ENCODE measurements around the gene TEX261. TPM values are rescaled to one million over a fixed set of nuclear protein-coding genes. Genes with fewer than 3 reads are reported as not detected.

Gene TEX261
- total and polyA plus RNA-seq, 2 of the 8 experiments (the other 6 are each of a cell fraction or from before 2014, with no cell fraction given): 25.2 to 30.1 TPM

- Histone ChIP-seq H3K79me1 (ENCODE audit: low read depth, low read length) (peaks cover 13% of the 10 kb centered on the region), H4K5ac (ENCODE audit: insufficient read length, low read depth, low read length) (no peak overlapping the region), H3K4ac (replicated peaks; ENCODE audit: insufficient read length, low read depth, low read length) (peak overlapping the region; percentile 69), H2BK20ac (ENCODE audit: low read length) (no peak overlapping the region), H2BK15ac (ENCODE audit: low read length) (no peak overlapping the region), H2AFZ (ENCODE audit: low read length) (no peak overlapping the region), H3K18ac (ENCODE audit: extremely low read depth, low read length) (no peak overlapping the region; the same call in 1 of the 2 replicates), H4K8ac (ENCODE audit: extremely low read depth, insufficient read depth, low read length) (no peak overlapping the region), H3K23me2 (ENCODE audit: low read depth, low read length) (peaks cover 11% of the 10 kb centered on the region), H3K79me2 (ENCODE audit: control insufficient read depth in 1 of 2, insufficient read depth in 2 of 2, low read length in 2 of 2) (peaks cover 0 to 13% of the 10 kb centered on the region in 2 experiments; a peak in 2 of 4 replicates), H3K4me1 (replicated peaks in 1 of 4; ENCODE audit: control insufficient read depth in 3 of 4, insufficient read depth in 4 of 4, low read length in 3 of 4) (peaks cover 0 to 5% (median 3%) of the 10 kb centered on the region in 4 experiments; a peak in 3 of 7 replicates), H3K56ac (replicated peaks; ENCODE audit: insufficient read length, low read depth, low read length) (no peak overlapping the region), H3K27ac (ENCODE audit: low read depth, low read length) (no peak overlapping the region), H3K36me3 (ENCODE audit: control insufficient read depth in 2 of 4, insufficient read depth in 4 of 4, low read length in 3 of 4) (peaks cover 0 to 4% (median 2%) of the 10 kb centered on the region in 4 experiments; a peak in 1 of 8 replicates), H3K14ac (ENCODE audit: insufficient read length) (no peak overlapping the region), H2AK5ac (ENCODE audit: low read depth, low read length) (no peak overlapping the region), H4K91ac (replicated peaks; ENCODE audit: insufficient read length, low read length) (no peak overlapping the region), H3K27me3 (replicated peaks in 1 of 4; ENCODE audit: control insufficient read depth in 3 of 4, extremely low read depth in 1 of 4, insufficient read depth in 3 of 4, low read length in 3 of 4) (peaks cover 0 to 4% (median 0%) of the 10 kb centered on the region in 4 experiments; a peak in 2 of 7 replicates), H2BK12ac (ENCODE audit: low read depth, low read length) (no peak overlapping the region), H2BK120ac (replicated peaks; ENCODE audit: low read depth, low read length) (no peak overlapping the region), H3K9ac (replicated peaks in 1 of 4; ENCODE audit: extremely low read depth in 1 of 4, low read depth in 3 of 4, low read length in 3 of 4) (peak overlapping the region in 3 of 4 experiments; percentile 3 to 69 (median 67); a peak in 5 of 7 replicates), H2BK5ac (ENCODE audit: low read depth, low read length) (no peak overlapping the region), H4K20me1 (replicated peaks in 1 of 2; ENCODE audit: control insufficient read depth in 1 of 2, insufficient read depth in 2 of 2, low read length in 2 of 2) (peaks cover 3 to 18% of the 10 kb centered on the region in 2 experiments), H3K4me2 (ENCODE audit: insufficient read depth in 1 of 2, low read depth in 2 of 2, low read length in 2 of 2) (peak overlapping the region; percentile 82 to 98), H3K23ac (ENCODE audit: insufficient read length) (peak overlapping the region; percentile 70), H3K9me3 (ENCODE audit: insufficient read depth in 2 of 2, low read depth in 1 of 2, low read length in 1 of 2) (no peaks in the 10 kb centered on the region), H3K4me3 (ENCODE audit: extremely low read depth in 1 of 4, insufficient read depth in 2 of 4, low read depth in 3 of 4, low read length in 4 of 4) (peak overlapping the region; percentile 71 to 85 (median 74))
- WGBS, 2 experiments (ENCODE audit: extremely low coverage in 1 of 2, insufficient coverage in 1 of 2, insufficient read length in 1 of 2, insufficient replicate concordance in 2 of 2, low coverage in 1 of 2, low lambda C conversion rate in 2 of 2, missing lambda C conversion rate in 1 of 2): 4% methylated on average over 32 of the region's 49 CpGs; no CpG with 5 or more reads in 1 of the 2 experiments
- CTCF ChIA-PET (ENCODE audit: partially characterized antibody): interaction anchor here (1.2 to 3.9 kb wide), 3 partner anchors 10 to 107 kb away, joined by 3 to 21 read pairs (median 3); no protein-coding TSS in a partner anchor
- no peak for TF ChIP-seq CREB1 (IDR thresholded peaks at IDR 0.05)
- TF ChIP-seq PHF8 (conservative IDR thresholded peaks at IDR 0.05; ENCODE audit: low read depth, low read length): no peak; the same call in none of the 2 replicates
- TF ChIP-seq CHD1 (IDR thresholded peaks at IDR 0.05; ENCODE audit: low read depth, low read length): no peak
- peak; percentile 70 for TF ChIP-seq KDM4A (IDR thresholded peaks at IDR 0.05; ENCODE audit: low read depth, low read length, severe bottlenecking)
- peak; percentile 44; the same call in 1 of the 2 replicates for TF ChIP-seq EGR1 (IDR thresholded peaks at IDR 0.05; ENCODE audit: borderline replicate concordance, low read depth, low read length)
- TF ChIP-seq, protein P1, sequence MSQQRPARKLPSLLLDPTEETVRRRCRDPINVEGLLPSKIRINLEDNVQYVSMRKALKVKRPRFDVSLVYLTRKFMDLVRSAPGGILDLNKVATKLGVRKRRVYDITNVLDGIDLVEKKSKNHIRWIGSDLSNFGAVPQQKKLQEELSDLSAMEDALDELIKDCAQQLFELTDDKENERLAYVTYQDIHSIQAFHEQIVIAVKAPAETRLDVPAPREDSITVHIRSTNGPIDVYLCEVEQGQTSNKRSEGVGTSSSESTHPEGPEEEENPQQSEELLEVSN (IDR thresholded peaks at IDR 0.05): no peak
- no peak for TF ChIP-seq HDAC6 (IDR thresholded peaks at IDR 0.05; ENCODE audit: low read depth, low read length)
- no peak for FAIRE-seq
- POLR2A ChIA-PET (ENCODE audit: partially characterized antibody): no interaction called here
- peak in 1 of 2 experiments; percentile 54 for DNase-seq (ENCODE audit: low read depth in 1 of 2, low spot score in 2 of 2)
Observed at GRCh38 chr2:70994009-70994698, 519 bp downstream of the TEX261 start.

All from H1 (cell line).